Stomach smooth muscle (tissue), 2 donors: Measurements from ENCODE around the gene KLK5.

Experiments used
- H3K27ac ChIP-seq: one replicate; pipeline ENCODE4 v1.7.0; 2013; ENCODE audit warnings: mild to moderate bottlenecking, low read length, inconsistent platforms
- H3K27me3 ChIP-seq, 2 donors: one replicate each; pipeline ENCODE4 v1.7.0; 2013; ENCODE audit warnings: low read length in 2 of 2; ENCODE audit not compliant: insufficient read depth in 2 of 2, control insufficient read depth in 1 of 2
- H3K36me3 ChIP-seq, 2 donors: one replicate each; pipeline ENCODE4 v1.7.0; 2013; ENCODE audit warnings: low read length in 2 of 2; ENCODE audit not compliant: control insufficient read depth in 2 of 2, insufficient read depth in 2 of 2
- H3K4me1 ChIP-seq: one replicate; pipeline ENCODE4 v1.7.0; 2013; ENCODE audit warnings: low read length; ENCODE audit not compliant: control insufficient read depth, insufficient read depth
- H3K4me3 ChIP-seq, 2 donors: one replicate each; pipeline ENCODE4 v1.7.0; 2013; ENCODE audit warnings: low read length in 2 of 2
- H3K9ac ChIP-seq, 2 donors: one replicate each; pipeline ENCODE4 v1.7.0; 2013; ENCODE audit warnings: low read length in 2 of 2, mild to moderate bottlenecking in 1 of 2
- H3K9me3 ChIP-seq, 2 donors: one replicate each; pipeline ENCODE4 v1.7.0; 2013; ENCODE audit warnings: low read length in 2 of 2; ENCODE audit not compliant: control insufficient read depth in 2 of 2
- donor health status: healthy.
- donor health status: Pancreatic carcinoma.

The KLK5 gene

GRCh38 chr19:50944795-50945194 is 8.0 kb downstream of the KLK5 start:
- H3K27ac ChIP-seq, result no peak overlapping the region
- no peak overlapping the region for H3K4me3 ChIP-seq
- no peaks in the 10 kb centered on the region for H3K36me3 ChIP-seq
- H3K9ac ChIP-seq, result no peak overlapping the region
- peaks cover 0 to 5% of the 10 kb centered on the region in 2 donors for H3K9me3 ChIP-seq
- no peaks in the 10 kb centered on the region for H3K4me1 ChIP-seq
- peaks cover 0 to 2% of the 10 kb centered on the region in 2 donors for H3K27me3 ChIP-seq

- no peaks in the 10 kb centered on the region for H3K4me1 ChIP-seq
- peaks cover 5 to 6% of the 10 kb centered on the region in 2 donors for H3K9me3 ChIP-seq
- no peaks in the 10 kb centered on the region for H3K36me3 ChIP-seq
- no peak overlapping the region for H3K9ac ChIP-seq
- no peak overlapping the region for H3K4me3 ChIP-seq
- no peaks in the 10 kb centered on the region for H3K27me3 ChIP-seq
- H3K27ac ChIP-seq, result no peak overlapping the region
Measured at GRCh38 chr19:50943074-50943828, 9.6 kb downstream of the KLK5 start.

DNA sequence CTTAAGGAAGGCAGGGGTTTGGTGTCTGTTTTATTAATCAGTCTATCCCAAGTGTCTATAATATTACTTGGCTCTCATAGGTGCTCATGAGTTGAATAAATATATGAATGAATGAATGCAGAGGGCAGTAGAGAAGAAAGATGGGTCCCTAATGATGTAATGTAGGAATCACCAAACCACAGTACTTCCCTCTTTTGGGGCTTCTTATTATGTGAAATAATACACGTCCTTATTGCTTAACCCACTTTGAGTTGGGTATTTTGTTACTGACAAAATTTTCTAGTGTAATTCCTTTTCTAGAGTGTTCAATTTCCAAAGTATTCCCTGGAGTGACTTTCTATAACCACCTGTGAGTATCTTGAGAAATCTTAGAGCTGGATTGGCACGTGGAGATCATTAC is 13.2 kb downstream of the KLK5 start:
- H3K9ac ChIP-seq, result no peak overlapping the region
- H3K27me3 ChIP-seq, result peaks cover 0 to 5% of the 10 kb centered on the region in 2 donors
- no peaks in the 10 kb centered on the region for H3K4me1 ChIP-seq
- H3K36me3 ChIP-seq, result no peaks in the 10 kb centered on the region
- peaks cover 5 to 6% of the 10 kb centered on the region in 2 donors for H3K9me3 ChIP-seq
- H3K27ac ChIP-seq, result no peak overlapping the region
- no peak overlapping the region for H3K4me3 ChIP-seq

- Histone ChIP-seq H3K27ac (no peak overlapping the region), H3K9ac (no peak overlapping the region), H3K4me3 (no peak overlapping the region), H3K27me3 (peaks cover 8 to 16% of the 10 kb centered on the region in 2 donors), H3K9me3 (no peaks in the 10 kb centered on the region), H3K4me1 (no peaks in the 10 kb centered on the region), H3K36me3 (no peaks in the 10 kb centered on the region)
Measured at GRCh38 chr19:50933640-50934039, 19.2 kb downstream of the KLK5 start.

- Histone ChIP-seq H3K27me3 (peaks cover 12 to 19% of the 10 kb centered on the region in 2 donors), H3K36me3 (no peaks in the 10 kb centered on the region), H3K27ac (no peak overlapping the region), H3K9ac (no peak overlapping the region), H3K9me3 (no peaks in the 10 kb centered on the region), H3K4me3 (no peak overlapping the region), H3K4me1 (no peaks in the 10 kb centered on the region)
Measured at GRCh38 chr19:50932690-50933083, 20.2 kb downstream of the KLK5 start.

DNA sequence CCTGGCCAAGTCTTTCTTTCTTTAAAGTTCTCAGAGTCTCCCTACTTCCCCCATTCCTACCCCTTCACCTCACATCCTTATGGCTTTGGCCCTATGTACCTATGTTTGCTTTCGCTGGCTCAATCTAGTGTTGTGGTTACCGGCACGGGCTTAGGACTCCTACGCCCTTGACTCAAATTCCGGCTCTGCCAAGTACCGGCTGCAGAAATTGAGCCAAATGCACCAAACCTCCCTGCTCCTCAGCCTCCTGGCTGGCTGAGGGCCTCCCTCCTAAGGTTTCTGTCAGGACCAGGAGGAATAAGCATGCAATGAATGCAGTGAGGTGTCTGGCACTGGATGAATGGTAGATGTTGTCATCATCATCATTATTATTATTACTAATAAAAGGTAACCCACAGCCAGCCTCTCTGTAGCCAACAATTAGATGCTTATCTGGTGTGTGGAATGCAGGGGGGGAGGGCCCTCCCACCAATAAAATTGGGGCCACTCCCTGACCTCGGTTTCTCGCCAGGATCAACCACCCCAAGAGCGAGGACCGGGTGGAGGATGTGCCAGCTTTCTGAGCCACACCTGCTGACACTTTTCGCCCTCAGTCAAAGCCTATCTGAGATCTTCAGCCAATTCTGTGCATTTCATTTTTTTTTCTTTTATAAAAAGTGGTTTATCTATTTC is 20.7 kb downstream of the KLK5 start:
- peaks cover 15 to 21% of the 10 kb centered on the region in 2 donors for H3K27me3 ChIP-seq
- no peaks in the 10 kb centered on the region for H3K36me3 ChIP-seq
- no peak overlapping the region for H3K27ac ChIP-seq
- no peak overlapping the region for H3K9ac ChIP-seq
- no peaks in the 10 kb centered on the region for H3K4me1 ChIP-seq
- H3K9me3 ChIP-seq, result no peaks in the 10 kb centered on the region
- H3K4me3 ChIP-seq, result no peak overlapping the region

- Histone ChIP-seq H3K9ac (no peak overlapping the region), H3K4me1 (no peaks in the 10 kb centered on the region), H3K9me3 (no peaks in the 10 kb centered on the region), H3K4me3 (no peak overlapping the region), H3K27me3 (peaks cover 15 to 18% of the 10 kb centered on the region in 2 donors), H3K36me3 (no peaks in the 10 kb centered on the region), H3K27ac (no peak overlapping the region)
Measured at GRCh38 chr19:50931023-50931422, 21.8 kb downstream of the KLK5 start.

DNA sequence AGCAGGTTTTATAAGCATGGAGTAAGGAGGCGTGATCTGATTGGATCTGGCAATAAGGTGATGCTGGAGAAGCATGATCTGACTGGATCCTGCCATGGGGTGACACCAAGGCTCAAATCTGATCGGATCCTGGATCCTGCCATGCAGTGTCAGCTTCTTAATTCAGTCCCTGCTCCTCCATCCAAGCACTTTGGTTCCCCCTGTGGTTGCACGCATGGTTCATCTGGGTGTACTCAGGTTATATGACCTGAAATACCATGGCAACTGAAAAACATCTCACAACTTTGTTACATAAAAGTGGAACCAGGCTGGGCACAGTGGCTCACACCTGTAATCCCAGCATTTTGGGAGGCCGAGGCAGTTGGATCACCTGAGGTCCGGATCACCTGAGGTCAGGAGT is 24.0 kb downstream of the KLK5 start:
- peaks cover 15 to 18% of the 10 kb centered on the region in 2 donors for H3K27me3 ChIP-seq
- no peaks in the 10 kb centered on the region for H3K9me3 ChIP-seq
- H3K9ac ChIP-seq, result no peak overlapping the region
- no peak overlapping the region for H3K4me3 ChIP-seq
- H3K4me1 ChIP-seq, result no peaks in the 10 kb centered on the region
- no peaks in the 10 kb centered on the region for H3K36me3 ChIP-seq
- no peak overlapping the region for H3K27ac ChIP-seq

DNA sequence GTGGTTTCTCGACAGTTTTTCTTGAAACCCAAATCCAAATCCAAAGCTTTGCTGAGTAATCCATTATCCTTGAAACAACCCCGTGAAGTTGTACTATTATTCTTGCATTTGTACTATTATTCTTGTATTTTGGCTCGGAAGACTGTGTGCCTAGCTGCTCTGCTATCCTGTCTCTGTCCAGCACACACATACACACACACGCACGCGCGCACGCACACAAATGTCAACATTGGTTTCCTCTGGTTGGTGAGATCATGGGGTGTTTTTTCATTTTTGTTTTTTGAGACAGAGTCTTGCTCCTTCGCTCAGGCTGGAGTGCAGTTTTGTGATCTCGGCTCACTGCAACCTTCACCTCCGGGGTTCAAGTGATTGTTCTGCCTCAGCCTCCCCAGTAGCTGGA is 26.7 kb downstream of the KLK5 start:
- Histone ChIP-seq H3K4me1 (peaks cover 2% of the 10 kb centered on the region), H3K9me3 (no peaks in the 10 kb centered on the region), H3K36me3 (no peaks in the 10 kb centered on the region), H3K27me3 (peaks cover 18 to 22% of the 10 kb centered on the region in 2 donors), H3K9ac (no peak overlapping the region), H3K4me3 (no peak overlapping the region), H3K27ac (no peak overlapping the region)

GRCh38 chr19:50925734-50926133 is 27.1 kb downstream of the KLK5 start:
- Histone ChIP-seq H3K4me3 (no peak overlapping the region), H3K27ac (no peak overlapping the region), H3K36me3 (no peaks in the 10 kb centered on the region), H3K27me3 (peaks cover 18 to 22% of the 10 kb centered on the region in 2 donors), H3K4me1 (peaks cover 2% of the 10 kb centered on the region), H3K9me3 (no peaks in the 10 kb centered on the region), H3K9ac (no peak overlapping the region)

- peaks cover 18% of the 10 kb centered on the region in 2 donors for H3K27me3 ChIP-seq
- H3K36me3 ChIP-seq, result no peaks in the 10 kb centered on the region
- peaks cover 2% of the 10 kb centered on the region for H3K4me1 ChIP-seq
- no peak overlapping the region for H3K4me3 ChIP-seq
- no peak overlapping the region for H3K27ac ChIP-seq
- H3K9ac ChIP-seq, result no peak overlapping the region
- H3K9me3 ChIP-seq, result no peaks in the 10 kb centered on the region
Measured at GRCh38 chr19:50924586-50924985, 28.3 kb downstream of the KLK5 start.
